Stomach (tissue), 9 donors: ENCODE results near the gene OR10G3. TPM values are rescaled to one million over a fixed set of nuclear protein-coding genes. Genes with fewer than 3 reads are reported as not detected.

Experiments
- DNase-seq, 2 donors: peaks; one replicate each; pipeline versions ENCODE4 v3.0.0 to v3.0.0-alpha.2; 2013 to 2019
- H3K27ac ChIP-seq, 5 donors: fragments of 200-600 bp in 4 of 5; sonication (generic) in 4 of 5; one replicate each; pipeline ENCODE4 v1.5.1; 2013 to 2019; ENCODE audit warnings: mild to moderate bottlenecking in 1 of 5, moderate library complexity in 1 of 5
- H3K27me3 ChIP-seq, 3 donors: fragments of 200-600 bp; sonication (generic); one replicate each; pipeline ENCODE4 v1.5.1; 2017 to 2019; ENCODE audit warnings: mixed run types in 1 of 3
- H3K36me3 ChIP-seq, 4 donors: fragments of 200-600 bp; sonication (generic); 1 replicate in 3 of 4; 2 replicates in 1 of 4; pipeline ENCODE4 v1.5.1; 2016 to 2019
- H3K4me1 ChIP-seq, 4 donors: fragments of 200-600 bp; sonication (generic); one replicate each; pipeline ENCODE4 v1.5.1; 2016 to 2019
- H3K4me3 ChIP-seq, 4 donors: fragments of 200-600 bp; sonication (generic) in 3 of 4; one replicate each; pipeline ENCODE4 v1.5.1; 2016 to 2019; ENCODE audit warnings: mild to moderate bottlenecking in 1 of 4
- H3K9me3 ChIP-seq, 4 donors: fragments of 200-600 bp; sonication (generic); one replicate each; pipeline ENCODE4 v1.5.1; 2016 to 2019
- EP300 ChIP-seq: sonication (generic); formaldehyde crosslinking; IDR thresholded peaks from one replicate; pipeline ENCODE4 v1.6.1; 2017; ENCODE audit warnings: antibody characterized with exemption
- POLR2A ChIP-seq, 4 donors: fragments of 450-650 bp; IDR thresholded peaks; one replicate each; pipeline ENCODE4 v1.6.1; 2016; ENCODE audit warnings: antibody characterized with exemption in 4 of 4, control low read depth in 2 of 4, mild to moderate bottlenecking in 1 of 4, moderate library complexity in 1 of 4
- POLR2AphosphoS5 ChIP-seq, 3 donors: sonication (generic); formaldehyde crosslinking; IDR thresholded peaks; one replicate each; pipeline ENCODE4 v1.6.1; 2016; ENCODE audit warnings: antibody characterized with exemption in 3 of 3
- WGBS, 5 donors: extraction: QIAGEN DNeasy Blood & Tissue Kit in 3 of 5; methylation state at CpG; one replicate each; pipeline versions ENCODE4 v1.1.5 to v1.1.7; 2013 to 2018; 5-methylcytosine and 5-hydroxymethylcytosine counted together
- intact Hi-C: fragments of 100-400 bp; cut with DNase I; formaldehyde crosslinking; loops from one replicate; pipeline ENCODE4 v1.15.1; 2023; ENCODE audit warnings: low total_unique reads
- polyA plus RNA-seq, 3 donors: library from polyadenylated mRNA; stranded (reverse); fragments of 200-250 nt; gene quantifications; one replicate each; pipeline ENCODE4 v1.2.3, GENCODE V29; 2013
- total RNA-seq, 5 donors: library from RNA; depleted of rRNA; stranded (reverse); fragments of >200 nt; gene quantifications; one replicate each; pipeline versions ENCODE4 v1.1.0 to v1.2.3, GENCODE V29; 2014 to 2016
- TF ChIP-seq, protein P1 (sequence below), 7 experiments: fragments of 450-650 bp in 4 of 7; fragments of 200-600 bp in 3 of 7; sonication (generic) in 3 of 7; IDR thresholded peaks; one replicate each; pipeline ENCODE4 v1.5.1; 2016 to 2019; ENCODE audit warnings: antibody characterized with exemption in 7 of 7, control low read depth in 2 of 7, mild to moderate bottlenecking in 1 of 7
- donor health status: healthy with polysubstance abuse.
- donor health status: Bipolar disorder and iron deficiency.
- donor health status: healthy.

OR10G3 gene
- total and polyA plus RNA-seq, 8 donors, result not detected

- H3K36me3 ChIP-seq, result no peaks in the 10 kb centered on the region
- peaks cover 0 to 13% (median 0%) of the 10 kb centered on the region in 3 donors for H3K27me3 ChIP-seq
- no peak overlapping the region for H3K27ac ChIP-seq
- intact Hi-C loops, result no loop called here
- no peaks in the 10 kb centered on the region for H3K9me3 ChIP-seq
- no peaks in the 10 kb centered on the region for H3K4me1 ChIP-seq
- DNase-seq, result no peak
- no peak overlapping the region for H3K4me3 ChIP-seq
- TF ChIP-seq EP300, result no peak
- no peak for TF ChIP-seq POLR2AphosphoS5 (IDR thresholded peaks at IDR 0.05)
- TF ChIP-seq, protein P1, sequence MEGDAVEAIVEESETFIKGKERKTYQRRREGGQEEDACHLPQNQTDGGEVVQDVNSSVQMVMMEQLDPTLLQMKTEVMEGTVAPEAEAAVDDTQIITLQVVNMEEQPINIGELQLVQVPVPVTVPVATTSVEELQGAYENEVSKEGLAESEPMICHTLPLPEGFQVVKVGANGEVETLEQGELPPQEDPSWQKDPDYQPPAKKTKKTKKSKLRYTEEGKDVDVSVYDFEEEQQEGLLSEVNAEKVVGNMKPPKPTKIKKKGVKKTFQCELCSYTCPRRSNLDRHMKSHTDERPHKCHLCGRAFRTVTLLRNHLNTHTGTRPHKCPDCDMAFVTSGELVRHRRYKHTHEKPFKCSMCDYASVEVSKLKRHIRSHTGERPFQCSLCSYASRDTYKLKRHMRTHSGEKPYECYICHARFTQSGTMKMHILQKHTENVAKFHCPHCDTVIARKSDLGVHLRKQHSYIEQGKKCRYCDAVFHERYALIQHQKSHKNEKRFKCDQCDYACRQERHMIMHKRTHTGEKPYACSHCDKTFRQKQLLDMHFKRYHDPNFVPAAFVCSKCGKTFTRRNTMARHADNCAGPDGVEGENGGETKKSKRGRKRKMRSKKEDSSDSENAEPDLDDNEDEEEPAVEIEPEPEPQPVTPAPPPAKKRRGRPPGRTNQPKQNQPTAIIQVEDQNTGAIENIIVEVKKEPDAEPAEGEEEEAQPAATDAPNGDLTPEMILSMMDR (IDR thresholded peaks at IDR 0.05), result no peak
- no peak for TF ChIP-seq POLR2A (IDR thresholded peaks at IDR 0.05)
- 47 to 56% (median 52%) methylated on average over 5 of the region's 5 CpGs for WGBS, 5 donors
These were observed 35.9 kb downstream of the OR10G3 start for GRCh38 chr14:21543963-21544362.

DNA sequence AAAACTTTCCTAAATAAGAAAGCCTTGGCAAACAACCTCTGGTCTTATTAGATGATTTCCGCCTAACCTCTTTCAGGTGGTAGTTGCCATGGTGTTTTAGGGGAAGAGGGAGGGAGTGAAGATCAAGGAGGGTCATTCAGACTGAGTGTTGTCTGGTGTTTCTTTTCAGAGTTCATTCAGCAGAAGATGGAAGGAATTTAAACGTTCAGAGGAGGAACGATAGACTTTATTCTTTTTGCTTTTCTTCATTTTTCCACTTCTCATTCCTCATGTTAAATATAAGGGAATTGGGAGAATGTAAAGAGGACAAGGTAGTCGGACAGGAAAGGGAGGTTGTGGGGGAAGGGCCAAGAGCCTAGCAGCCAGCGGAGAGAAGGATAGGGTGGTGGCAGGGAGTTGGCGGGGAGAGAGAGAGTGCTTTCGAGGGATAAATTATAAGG, 36.3 kb downstream of the OR10G3 start:
- Histone ChIP-seq H3K36me3 (no peaks in the 10 kb centered on the region), H3K9me3 (no peaks in the 10 kb centered on the region), H3K4me3 (no peak overlapping the region), H3K27me3 (peaks cover 0 to 16% (median 0%) of the 10 kb centered on the region in 3 donors), H3K27ac (no peak overlapping the region), H3K4me1 (no peaks in the 10 kb centered on the region)
- 25 to 34% (median 32%) methylated on average over 7 of the region's 7 CpGs for WGBS, 5 donors
- TF ChIP-seq, protein P1 (IDR thresholded peaks at IDR 0.05), result no peak
- TF ChIP-seq POLR2AphosphoS5 (IDR thresholded peaks at IDR 0.05) (no peak), POLR2A (IDR thresholded peaks at IDR 0.05) (no peak), EP300 (no peak)
- intact Hi-C loops, result no loop called here
- peak in 1 of 2 donors; percentile 46 for DNase-seq

GRCh38 chr14:21541413-21542074, 38.3 kb downstream of the OR10G3 start:
- Histone ChIP-seq H3K27ac (no peak overlapping the region), H3K9me3 (no peaks in the 10 kb centered on the region), H3K4me3 (no peak overlapping the region), H3K4me1 (peaks cover 4 to 7% (median 7%) of the 10 kb centered on the region in 4 donors), H3K27me3 (peaks cover 0 to 35% (median 6%) of the 10 kb centered on the region in 3 donors), H3K36me3 (no peaks in the 10 kb centered on the region)
- WGBS, 5 donors, result 87 to 90% (median 88%) methylated on average over 9 of the region's 9 CpGs
- DNase-seq, result no peak
- TF ChIP-seq EP300 (no peak), POLR2A (IDR thresholded peaks at IDR 0.05) (no peak), POLR2AphosphoS5 (IDR thresholded peaks at IDR 0.05) (no peak)
- TF ChIP-seq, protein P1 (IDR thresholded peaks at IDR 0.05), result no peak
- intact Hi-C loops, result no loop called here

GRCh38 chr14:21539189-21539940, 40.5 kb downstream of the OR10G3 start:
- Histone ChIP-seq H3K9me3 (no peaks in the 10 kb centered on the region), H3K27ac (no peak overlapping the region), H3K4me3 (no peak overlapping the region), H3K27me3 (peaks cover 0 to 56% (median 20%) of the 10 kb centered on the region in 3 donors), H3K36me3 (no peaks in the 10 kb centered on the region), H3K4me1 (peaks cover 8 to 12% (median 11%) of the 10 kb centered on the region in 4 donors)
- TF ChIP-seq POLR2AphosphoS5 (IDR thresholded peaks at IDR 0.05), result no peak
- TF ChIP-seq, protein P1 (IDR thresholded peaks at IDR 0.05), result no peak
- TF ChIP-seq EP300, result no peak
- no peak for TF ChIP-seq POLR2A (IDR thresholded peaks at IDR 0.05)
- intact Hi-C loops, result no loop called here
- WGBS, 5 donors, result 15 to 29% (median 18%) methylated on average over 3 of the region's 3 CpGs
- no peak for DNase-seq
